SK-N-SH (cell line): ENCODE results near the gene SRGN.

Experiments
- ELF1 ChIP-seq: IDR thresholded peaks from 2 replicates; pipeline ENCODE4 v1.4.0; 2012
- EP300 ChIP-seq, 2 experiments: IDR thresholded peaks; 2 replicates each; pipeline versions ENCODE4 v1.4.0 to v1.6.1; 2012; ENCODE audit warnings: borderline replicate concordance in 1 of 2, low read depth in 1 of 2, low read length in 1 of 2
- EZH2phosphoT487 ChIP-seq: fragments of 200-600 bp; sonication (generic); IDR thresholded peaks from 2 replicates; pipeline ENCODE4 v1.6.1; 2017; ENCODE audit warnings: low read depth, mixed run types, mild to moderate bottlenecking, antibody characterized with exemption, moderate library complexity, borderline replicate concordance
- FOSL2 ChIP-seq: IDR thresholded peaks from 2 replicates; pipeline ENCODE4 v1.4.0; 2012; ENCODE audit warnings: low read depth, mild to moderate bottlenecking, moderate library complexity, borderline replicate concordance
- FOXM1 ChIP-seq: IDR thresholded peaks from 2 replicates; pipeline ENCODE4 v1.4.0; 2012; ENCODE audit warnings: low read depth, mild to moderate bottlenecking
- JUND ChIP-seq: IDR thresholded peaks from 2 replicates; pipeline ENCODE4 v1.4.0; 2012
- MEF2A ChIP-seq: IDR thresholded peaks from 2 replicates; pipeline ENCODE4 v1.4.0; 2012; ENCODE audit warnings: low read depth, borderline replicate concordance
- MXI1 ChIP-seq: IDR thresholded peaks from 2 replicates; pipeline ENCODE4 v1.6.1; 2012; ENCODE audit warnings: mild to moderate bottlenecking, low read depth, low read length, improper control_type of control experiment
- NRF1 ChIP-seq: IDR thresholded peaks from 2 replicates; pipeline ENCODE4 v1.6.1; 2012; ENCODE audit warnings: low read depth, mild to moderate bottlenecking, low read length
- SMC3 ChIP-seq: IDR thresholded peaks from 2 replicates; pipeline ENCODE4 v1.6.1; 2012; ENCODE audit warnings: low read depth, low read length, improper control_type of control experiment
- ZBTB33 ChIP-seq: IDR thresholded peaks from 2 replicates; pipeline ENCODE4 v1.4.0; 2012; ENCODE audit warnings: low read depth, borderline replicate concordance
- TF ChIP-seq, protein P1 (sequence below): fragments of 200-600 bp; sonication (generic); IDR thresholded peaks from 2 replicates; pipeline ENCODE4 v1.6.1; 2017; ENCODE audit warnings: antibody characterized with exemption, mild to moderate bottlenecking, moderate library complexity
- TF ChIP-seq, protein P2 (sequence below): IDR thresholded peaks from 2 replicates; pipeline ENCODE4 v1.4.0; 2012; ENCODE audit warnings: low read depth
- TF ChIP-seq, protein P3 (sequence below): IDR thresholded peaks from 2 replicates; pipeline ENCODE4; 2012

DNA sequence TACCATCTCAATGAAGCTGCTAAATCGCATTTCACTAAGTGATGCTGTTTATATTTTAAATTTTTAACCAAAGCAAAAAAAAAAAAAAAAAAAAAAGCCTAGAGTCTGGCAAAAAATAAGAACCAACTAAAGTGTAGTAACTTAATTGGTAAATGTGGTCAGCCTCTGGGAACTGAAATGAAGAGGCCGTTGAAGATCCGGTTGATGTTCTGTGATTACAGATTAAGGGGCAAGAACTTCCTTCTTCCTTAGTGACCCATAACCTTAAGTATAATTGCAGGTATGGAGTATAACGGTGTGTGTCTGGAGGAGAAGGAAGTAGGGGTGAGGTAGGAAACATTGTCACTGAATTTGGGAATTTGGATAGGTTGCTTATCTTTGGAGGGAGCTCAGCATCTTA, 7.7 kb upstream of the SRGN start:
- no peak for TF ChIP-seq FOXM1
- TF ChIP-seq, protein P1, sequence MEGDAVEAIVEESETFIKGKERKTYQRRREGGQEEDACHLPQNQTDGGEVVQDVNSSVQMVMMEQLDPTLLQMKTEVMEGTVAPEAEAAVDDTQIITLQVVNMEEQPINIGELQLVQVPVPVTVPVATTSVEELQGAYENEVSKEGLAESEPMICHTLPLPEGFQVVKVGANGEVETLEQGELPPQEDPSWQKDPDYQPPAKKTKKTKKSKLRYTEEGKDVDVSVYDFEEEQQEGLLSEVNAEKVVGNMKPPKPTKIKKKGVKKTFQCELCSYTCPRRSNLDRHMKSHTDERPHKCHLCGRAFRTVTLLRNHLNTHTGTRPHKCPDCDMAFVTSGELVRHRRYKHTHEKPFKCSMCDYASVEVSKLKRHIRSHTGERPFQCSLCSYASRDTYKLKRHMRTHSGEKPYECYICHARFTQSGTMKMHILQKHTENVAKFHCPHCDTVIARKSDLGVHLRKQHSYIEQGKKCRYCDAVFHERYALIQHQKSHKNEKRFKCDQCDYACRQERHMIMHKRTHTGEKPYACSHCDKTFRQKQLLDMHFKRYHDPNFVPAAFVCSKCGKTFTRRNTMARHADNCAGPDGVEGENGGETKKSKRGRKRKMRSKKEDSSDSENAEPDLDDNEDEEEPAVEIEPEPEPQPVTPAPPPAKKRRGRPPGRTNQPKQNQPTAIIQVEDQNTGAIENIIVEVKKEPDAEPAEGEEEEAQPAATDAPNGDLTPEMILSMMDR = no peak
- no peak for TF ChIP-seq SMC3
- TF ChIP-seq NRF1 = no peak
- no peak for TF ChIP-seq ELF1
- TF ChIP-seq MEF2A = no peak
- TF ChIP-seq EP300 (IDR thresholded peaks at IDR 0.05; ENCODE audit: borderline replicate concordance in 1 of 2, low read depth in 1 of 2, low read length in 1 of 2) = no peak
- no peak for TF ChIP-seq MXI1
- no peak for TF ChIP-seq EZH2phosphoT487
- TF ChIP-seq JUND = no peak
- TF ChIP-seq, protein P2, sequence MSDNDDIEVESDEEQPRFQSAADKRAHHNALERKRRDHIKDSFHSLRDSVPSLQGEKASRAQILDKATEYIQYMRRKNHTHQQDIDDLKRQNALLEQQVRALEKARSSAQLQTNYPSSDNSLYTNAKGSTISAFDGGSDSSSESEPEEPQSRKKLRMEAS = no peak
- TF ChIP-seq FOSL2 = no peak
- TF ChIP-seq, protein P3, sequence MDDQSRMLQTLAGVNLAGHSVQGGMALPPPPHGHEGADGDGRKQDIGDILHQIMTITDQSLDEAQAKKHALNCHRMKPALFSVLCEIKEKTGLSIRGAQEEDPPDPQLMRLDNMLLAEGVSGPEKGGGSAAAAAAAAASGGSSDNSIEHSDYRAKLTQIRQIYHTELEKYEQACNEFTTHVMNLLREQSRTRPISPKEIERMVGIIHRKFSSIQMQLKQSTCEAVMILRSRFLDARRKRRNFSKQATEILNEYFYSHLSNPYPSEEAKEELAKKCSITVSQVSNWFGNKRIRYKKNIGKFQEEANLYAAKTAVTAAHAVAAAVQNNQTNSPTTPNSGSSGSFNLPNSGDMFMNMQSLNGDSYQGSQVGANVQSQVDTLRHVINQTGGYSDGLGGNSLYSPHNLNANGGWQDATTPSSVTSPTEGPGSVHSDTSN = no peak
- TF ChIP-seq ZBTB33 = no peak
